Measurements from ENCODE around the gene NPNT.

DNA sequence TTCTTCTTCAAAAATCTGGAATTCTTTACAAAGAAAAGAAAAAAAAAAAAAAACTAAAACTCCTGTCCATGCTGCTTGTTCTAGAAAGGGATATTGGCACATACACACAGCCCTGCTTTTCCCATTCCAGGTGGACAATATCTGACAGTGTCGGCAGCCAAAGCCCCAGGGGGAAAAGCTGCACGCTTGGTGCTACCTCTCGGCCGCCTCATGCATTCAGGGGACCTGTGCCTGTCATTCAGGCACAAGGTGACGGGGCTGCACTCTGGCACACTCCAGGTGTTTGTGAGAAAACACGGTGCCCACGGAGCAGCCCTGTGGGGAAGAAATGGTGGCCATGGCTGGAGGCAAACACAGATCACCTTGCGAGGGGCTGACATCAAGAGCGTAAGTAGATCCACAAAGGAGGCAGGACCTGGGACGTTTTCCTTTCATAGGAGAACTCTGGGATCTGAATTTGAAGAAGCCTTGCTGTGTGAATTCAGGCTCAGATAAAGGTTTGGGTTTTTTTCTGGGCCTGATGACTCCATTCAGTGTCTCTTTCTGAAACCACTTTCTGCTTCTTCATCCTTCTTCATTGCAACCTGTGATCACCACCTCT is 71.9 kb downstream of the NPNT start:
- TF ChIP-seq, protein P1, sequence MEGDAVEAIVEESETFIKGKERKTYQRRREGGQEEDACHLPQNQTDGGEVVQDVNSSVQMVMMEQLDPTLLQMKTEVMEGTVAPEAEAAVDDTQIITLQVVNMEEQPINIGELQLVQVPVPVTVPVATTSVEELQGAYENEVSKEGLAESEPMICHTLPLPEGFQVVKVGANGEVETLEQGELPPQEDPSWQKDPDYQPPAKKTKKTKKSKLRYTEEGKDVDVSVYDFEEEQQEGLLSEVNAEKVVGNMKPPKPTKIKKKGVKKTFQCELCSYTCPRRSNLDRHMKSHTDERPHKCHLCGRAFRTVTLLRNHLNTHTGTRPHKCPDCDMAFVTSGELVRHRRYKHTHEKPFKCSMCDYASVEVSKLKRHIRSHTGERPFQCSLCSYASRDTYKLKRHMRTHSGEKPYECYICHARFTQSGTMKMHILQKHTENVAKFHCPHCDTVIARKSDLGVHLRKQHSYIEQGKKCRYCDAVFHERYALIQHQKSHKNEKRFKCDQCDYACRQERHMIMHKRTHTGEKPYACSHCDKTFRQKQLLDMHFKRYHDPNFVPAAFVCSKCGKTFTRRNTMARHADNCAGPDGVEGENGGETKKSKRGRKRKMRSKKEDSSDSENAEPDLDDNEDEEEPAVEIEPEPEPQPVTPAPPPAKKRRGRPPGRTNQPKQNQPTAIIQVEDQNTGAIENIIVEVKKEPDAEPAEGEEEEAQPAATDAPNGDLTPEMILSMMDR (conservative IDR thresholded peaks at IDR 0.05; ENCODE audit: low read length) = no peak
- TF ChIP-seq EZH2phosphoT487 (IDR thresholded peaks at IDR 0.05; ENCODE audit: borderline replicate concordance) = no peak

Measured in Loucy (cell line).